ENCODE data around the gene DIPK1B.

GRCh38 chr9:136671254-136671614 is 41.1 kb upstream of the DIPK1B start:
- TF ChIP-seq SIN3A (IDR thresholded peaks at IDR 0.05; ENCODE audit: low read depth, low read length) (no peak), HDAC2 (IDR thresholded peaks at IDR 0.05) (no peak), CTCF (IDR thresholded peaks at IDR 0.05 in 2 of 3, conservative IDR thresholded peaks at IDR 0.05 in 1 of 3; ENCODE audit: control insufficient read depth in 2 of 3, extremely low read depth in 1 of 3, insufficient read depth in 1 of 3, low read depth in 3 of 3, low read length in 3 of 3) (no peak), POLR2AphosphoS5 (IDR thresholded peaks at IDR 0.05; ENCODE audit: low read length) (no peak), EGR1 (IDR thresholded peaks at IDR 0.05; ENCODE audit: borderline replicate concordance in 1 of 2, low read depth in 2 of 2, low read length in 2 of 2) (no peak), TBL1XR1 (IDR thresholded peaks at IDR 0.05; ENCODE audit: low read depth, low read length) (no peak), RELB (IDR thresholded peaks at IDR 0.05; ENCODE audit: low read depth) (no peak), ASH2L (IDR thresholded peaks at IDR 0.05; ENCODE audit: borderline replicate concordance, low read depth) (no peak)

Measured in GM12878 (cell line).